GM18858 (cell line): ENCODE data around the gene ZNF516.
A peak's percentile ranks its signal among the peaks of the same experiment; 100 is the strongest.

ENCODE experiments used
- ATAC-seq: cut with Tn5 transposase; IDR thresholded peaks from one replicate; pipeline ENCODE4 v1.9.1; 2021; ENCODE audit not compliant: unreplicated experiment

ZNF516 gene

GRCh38 chr18:76491776-76492668, 3.0 kb downstream of the ZNF516 start:
- ATAC-seq, result no peak

GRCh38 chr18:76491473-76491775, 3.6 kb downstream of the ZNF516 start:
- no peak for ATAC-seq

- ATAC-seq, result no peak
These were observed 4.2 kb downstream of the ZNF516 start for GRCh38 chr18:76490670-76491472.

GRCh38 chr18:76490033-76490432, 5.0 kb downstream of the ZNF516 start:
- no peak for ATAC-seq

GRCh38 chr18:76489081-76489480, 6.0 kb downstream of the ZNF516 start:
- ATAC-seq, result no peak

- no peak for ATAC-seq
These were observed 6.9 kb downstream of the ZNF516 start for GRCh38 chr18:76488190-76488589.

- no peak for ATAC-seq
These were observed 7.3 kb downstream of the ZNF516 start for GRCh38 chr18:76487782-76488181.

GRCh38 chr18:76487070-76487469, 8.0 kb downstream of the ZNF516 start:
- no peak for ATAC-seq

- ATAC-seq, result no peak
These were observed 8.5 kb downstream of the ZNF516 start for GRCh38 chr18:76486574-76486973.

GRCh38 chr18:76486038-76486437, 9.0 kb downstream of the ZNF516 start:
- ATAC-seq, result no peak

GRCh38 chr18:76484749-76485387, 10.2 kb downstream of the ZNF516 start:
- ATAC-seq, result peak; percentile 67

GRCh38 chr18:76483780-76484179, 11.3 kb downstream of the ZNF516 start:
- no peak for ATAC-seq

- no peak for ATAC-seq
These were observed 11.9 kb downstream of the ZNF516 start for GRCh38 chr18:76482971-76483691.

GRCh38 chr18:76482267-76482666, 12.8 kb downstream of the ZNF516 start:
- ATAC-seq, result no peak

- ATAC-seq, result no peak
These were observed 14.1 kb downstream of the ZNF516 start for GRCh38 chr18:76480913-76481312.

GRCh38 chr18:76479351-76480238, 15.4 kb downstream of the ZNF516 start:
- ATAC-seq, result no peak

- peak; percentile 46 for ATAC-seq
These were observed 18.1 kb downstream of the ZNF516 start for GRCh38 chr18:76476665-76477561.

GRCh38 chr18:76475450-76476194, 19.4 kb downstream of the ZNF516 start:
- no peak for ATAC-seq
